PC-9 (cell line): ENCODE measurements around the gene RAB28.

ENCODE experiments used
- EZH2 ChIP-seq: fragments of 200-600 bp; sonication (generic); IDR thresholded peaks from 2 replicates; pipeline ENCODE4 v1.8.0; 2017; ENCODE audit warnings: antibody characterized with exemption, low read depth
- TF ChIP-seq, protein P1 (sequence below): fragments of 200-600 bp; sonication (generic); conservative IDR thresholded peaks from 2 replicates; pipeline ENCODE4 v1.6.1; 2017; ENCODE audit warnings: mixed run types, antibody characterized with exemption, mild to moderate bottlenecking, moderate library complexity

DNA sequence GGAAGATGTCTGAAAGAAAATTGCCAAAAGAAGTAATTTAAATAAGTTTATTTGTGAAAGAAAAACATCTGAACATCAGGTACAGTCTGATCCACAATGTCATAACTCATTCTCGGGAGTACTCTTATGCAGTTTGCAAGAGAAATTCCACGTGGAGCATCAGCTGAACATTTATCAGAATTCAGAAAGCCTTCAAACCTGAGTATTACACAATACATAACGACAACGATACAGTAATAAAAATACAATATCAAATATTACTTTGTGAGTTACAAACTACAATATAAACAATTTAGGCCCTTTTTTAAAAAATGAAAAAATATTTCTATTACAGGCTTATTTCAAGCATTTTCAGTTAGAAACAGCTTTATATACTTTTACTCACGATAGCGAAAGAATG, 116.4 kb downstream of the RAB28 start:
- TF ChIP-seq, protein P1, sequence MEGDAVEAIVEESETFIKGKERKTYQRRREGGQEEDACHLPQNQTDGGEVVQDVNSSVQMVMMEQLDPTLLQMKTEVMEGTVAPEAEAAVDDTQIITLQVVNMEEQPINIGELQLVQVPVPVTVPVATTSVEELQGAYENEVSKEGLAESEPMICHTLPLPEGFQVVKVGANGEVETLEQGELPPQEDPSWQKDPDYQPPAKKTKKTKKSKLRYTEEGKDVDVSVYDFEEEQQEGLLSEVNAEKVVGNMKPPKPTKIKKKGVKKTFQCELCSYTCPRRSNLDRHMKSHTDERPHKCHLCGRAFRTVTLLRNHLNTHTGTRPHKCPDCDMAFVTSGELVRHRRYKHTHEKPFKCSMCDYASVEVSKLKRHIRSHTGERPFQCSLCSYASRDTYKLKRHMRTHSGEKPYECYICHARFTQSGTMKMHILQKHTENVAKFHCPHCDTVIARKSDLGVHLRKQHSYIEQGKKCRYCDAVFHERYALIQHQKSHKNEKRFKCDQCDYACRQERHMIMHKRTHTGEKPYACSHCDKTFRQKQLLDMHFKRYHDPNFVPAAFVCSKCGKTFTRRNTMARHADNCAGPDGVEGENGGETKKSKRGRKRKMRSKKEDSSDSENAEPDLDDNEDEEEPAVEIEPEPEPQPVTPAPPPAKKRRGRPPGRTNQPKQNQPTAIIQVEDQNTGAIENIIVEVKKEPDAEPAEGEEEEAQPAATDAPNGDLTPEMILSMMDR, result no peak
- no peak for TF ChIP-seq EZH2
